HepG2 (cell line): Measurements from ENCODE around the gene PSMD1. TPM values are rescaled to one million over a fixed set of nuclear protein-coding genes. Genes with fewer than 3 reads are reported as not detected.

Experiments used
- CAMTA2 ChIP-seq: sonication (generic); formaldehyde crosslinking; IDR thresholded peaks from 2 replicates; pipeline ENCODE4 v1.4.0; 2020; ENCODE audit warnings: mild to moderate bottlenecking, missing genetic modification reagents, borderline replicate concordance
- GZF1 ChIP-seq: sonication (generic); formaldehyde crosslinking; IDR thresholded peaks from 2 replicates; pipeline ENCODE4 v1.5.1; 2020; ENCODE audit warnings: mild to moderate bottlenecking, missing genetic modification reagents
- HNF1A ChIP-seq, 2 experiments: sonication (generic) in 1 of 2; formaldehyde crosslinking in 1 of 2; IDR thresholded peaks; 2 replicates each; pipeline versions ENCODE4 v1.4.0 to v1.6.1; 2016 to 2020; ENCODE audit warnings: borderline replicate concordance in 1 of 2, low read depth in 1 of 2, mild to moderate bottlenecking in 1 of 2, missing genetic modification reagents in 1 of 2
- IKZF1 ChIP-seq: fragments of 450-650 bp; IDR thresholded peaks from 2 replicates; pipeline ENCODE4 v1.7.1; 2016
- SNAPC5 ChIP-seq: sonication (generic); formaldehyde crosslinking; IDR thresholded peaks from 2 replicates; pipeline ENCODE4 v1.8.1; 2023; ENCODE audit warnings: mild to moderate bottlenecking, missing genetic modification reagents, borderline replicate concordance
- STAT6 ChIP-seq: sonication (generic); formaldehyde crosslinking; IDR thresholded peaks from 2 replicates; pipeline ENCODE4 v1.4.0; 2020; ENCODE audit warnings: missing genetic modification reagents, mild to moderate bottlenecking, borderline replicate concordance
- ZC3H4 ChIP-seq: sonication (generic); formaldehyde crosslinking; IDR thresholded peaks from 2 replicates; pipeline ENCODE4 v1.4.0; 2020; ENCODE audit warnings: missing genetic modification reagents, borderline replicate concordance
- ZNF121 ChIP-seq: sonication (generic); formaldehyde crosslinking; IDR thresholded peaks from 2 replicates; pipeline ENCODE4 v1.5.0; 2020; ENCODE audit warnings: mild to moderate bottlenecking, missing genetic modification reagents
- ZNF280D ChIP-seq: sonication (generic); formaldehyde crosslinking; IDR thresholded peaks from 2 replicates; pipeline ENCODE4 v1.5.1; 2020; ENCODE audit warnings: mild to moderate bottlenecking, missing genetic modification reagents
- ZNF382 ChIP-seq: sonication (generic); formaldehyde crosslinking; IDR thresholded peaks from 2 replicates; pipeline ENCODE4 v1.5.0; 2020; ENCODE audit warnings: missing genetic modification reagents, mild to moderate bottlenecking, borderline replicate concordance
- ZNF44 ChIP-seq: sonication (generic); formaldehyde crosslinking; IDR thresholded peaks from 2 replicates; pipeline ENCODE4 v1.5.1; 2020; ENCODE audit warnings: mild to moderate bottlenecking, missing genetic modification reagents
- ZXDC ChIP-seq: sonication (generic); formaldehyde crosslinking; IDR thresholded peaks from 2 replicates; pipeline ENCODE4 v1.5.0; 2020; ENCODE audit warnings: mild to moderate bottlenecking, missing genetic modification reagents
- polyA plus RNA-seq, 8 experiments: library from polyadenylated mRNA; depleted of rRNA in 3 of 8; stranded (reverse) in 7 of 8; unstranded in 1 of 8; fragments of >200 nt; fragmentation: Illumina TruSeq in 4 of 8; extraction: Trizol in 4 of 8; gene quantifications; 2 replicates each; pipeline versions ENCODE4 v1.2.1 to v1.2.3, GENCODE V29; 2011 to 2016; ENCODE audit warnings: low read depth in 4 of 8, missing spikeins in 1 of 8, mixed read lengths in 1 of 8; ENCODE audit not compliant: insufficient read depth in 1 of 8
- total RNA-seq, 5 experiments: library from RNA; depleted of rRNA; stranded (reverse); fragments of >200 nt; fragmentation: Illumina TruSeq; extraction: Trizol; gene quantifications; 2 replicates each; pipeline ENCODE4 v1.2.3, GENCODE V29; 2016; ENCODE audit warnings: low read depth in 1 of 5

The PSMD1 gene
- total and polyA plus RNA-seq, 2 of the 13 experiments (the other 11 are each of a cell fraction or from before 2014, with no cell fraction given) = 136 to 191 TPM

- TF ChIP-seq STAT6 (CRISPR knock-in tag) (no peak), IKZF1 (no peak), ZNF382 (CRISPR knock-in tag) (no peak), ZNF44 (CRISPR knock-in tag) (peak; percentile 30; the same call in 1 of the 2 replicates), CAMTA2 (CRISPR knock-in tag) (no peak), ZXDC (0 out of 2 replicates have a peak, but pooled peaks have one; percentile 8), HNF1A (IDR thresholded peaks at IDR 0.05; ENCODE audit: low read depth) (no peak), HNF1A (CRISPR knock-in tag; IDR thresholded peaks at IDR 0.05; ENCODE audit: borderline replicate concordance) (0 out of 2 replicates have a peak, but pooled peaks have one; percentile 33), ZC3H4 (CRISPR knock-in tag) (0 out of 2 replicates have a peak, but pooled peaks have one; percentile 18), GZF1 (CRISPR knock-in tag) (0 out of 2 replicates have a peak, but pooled peaks have one; percentile 55), ZNF280D (CRISPR knock-in tag) (peak; percentile 80; the same call in 1 of the 2 replicates), SNAPC5 (CRISPR knock-in tag) (no peak), ZNF121 (peak; percentile 19; the same call in 1 of the 2 replicates)
- TF ChIP-seq, all 625 proteins: peak for 48
Measured at GRCh38 chr2:231189571-231190495, 133.2 kb downstream of the PSMD1 start (continued).
